Measurements from ENCODE around the gene CRISPLD2.

GRCh38 chr16:84868829-84869472 is 49.2 kb downstream of the CRISPLD2 start:
- TF ChIP-seq CTCF (IDR thresholded peaks at IDR 0.05 in 8 of 11, conservative IDR thresholded peaks at IDR 0.05 in 3 of 11) = no peak
- no peak for TF ChIP-seq POLR2AphosphoS5 (IDR thresholded peaks at IDR 0.05)
- no peak for TF ChIP-seq POLR2A (IDR thresholded peaks at IDR 0.05)

All from spleen (tissue), 7 donors.